Loucy (cell line): ENCODE results near the gene THEMIS2.

Experiments used
- H2AFZ ChIP-seq: fragments of 200-600 bp; sonication (generic); 2 replicates; pipeline ENCODE4 v1.6.0; 2016; ENCODE audit warnings: antibody characterized with exemption, mild to moderate bottlenecking, low read length, moderate library complexity
- H3F3A ChIP-seq: fragments of 200-600 bp; 2 replicates; pipeline ENCODE4 v1.6.0; 2016; ENCODE audit warnings: antibody characterized with exemption, low read depth, mild to moderate bottlenecking
- H3K27me3 ChIP-seq: fragments of 200-600 bp; sonication (generic); 2 replicates; pipeline ENCODE4 v1.6.1; 2014; ENCODE audit warnings: low read length, mild to moderate bottlenecking; ENCODE audit not compliant: insufficient read depth, poor library complexity, severe bottlenecking
- H3K36me3 ChIP-seq: fragments of 200-600 bp; sonication (generic); 2 replicates; pipeline ENCODE4 v1.6.1; 2016; ENCODE audit warnings: low read length; ENCODE audit not compliant: insufficient read depth
- H3K4me1 ChIP-seq: fragments of 200-600 bp; sonication (generic); 2 replicates; pipeline ENCODE4 v1.5.1; 2014; ENCODE audit warnings: low read length, mild to moderate bottlenecking; ENCODE audit not compliant: insufficient read depth, poor library complexity, severe bottlenecking
- H3K4me2 ChIP-seq: fragments of 200-600 bp; sonication (generic); 2 replicates; pipeline ENCODE4 v1.6.0; 2014; ENCODE audit warnings: antibody characterized with exemption, low read length, low read depth, mild to moderate bottlenecking; ENCODE audit not compliant: poor library complexity, severe bottlenecking
- H3K4me3 ChIP-seq: fragments of 200-600 bp; sonication (generic); 2 replicates; pipeline ENCODE4 v1.5.1; 2014; ENCODE audit warnings: low read length, mild to moderate bottlenecking, mixed read lengths; ENCODE audit not compliant: poor library complexity, severe bottlenecking
- H3K79me2 ChIP-seq: fragments of 200-600 bp; sonication (generic); 2 replicates; pipeline ENCODE4 v1.6.1; 2014; ENCODE audit warnings: low read length; ENCODE audit not compliant: insufficient read depth
- H3K9ac ChIP-seq: fragments of 200-600 bp; sonication (generic); 2 replicates; pipeline ENCODE4 v1.6.0; 2014; ENCODE audit warnings: mild to moderate bottlenecking, low read depth, low read length, moderate library complexity; ENCODE audit not compliant: poor library complexity, severe bottlenecking
- H3K9me2 ChIP-seq: fragments of 200-600 bp; sonication (generic); replicated peaks from 2 replicates; pipeline ENCODE4 v1.6.1; 2016; ENCODE audit warnings: low read depth, low read length, mixed read lengths
- H3K9me3 ChIP-seq: fragments of 200-600 bp; sonication (generic); 2 replicates; pipeline ENCODE4 v1.6.1; 2014; ENCODE audit warnings: mild to moderate bottlenecking, antibody characterized with exemption, low read length, low read depth; ENCODE audit not compliant: insufficient read depth
- H4K20me1 ChIP-seq: fragments of 200-600 bp; sonication (generic); 2 replicates; pipeline ENCODE4 v1.6.0; 2014; ENCODE audit warnings: antibody characterized with exemption, low read length, mild to moderate bottlenecking; ENCODE audit not compliant: insufficient read depth, poor library complexity, severe bottlenecking
- CTCF ChIP-seq: fragments of 200-600 bp; sonication (generic); conservative IDR thresholded peaks from 2 replicates; pipeline ENCODE4 v1.5.1; 2014; ENCODE audit warnings: mild to moderate bottlenecking, antibody characterized with exemption, low read length
- EZH2phosphoT487 ChIP-seq: fragments of 200-600 bp; IDR thresholded peaks from 2 replicates; pipeline ENCODE4 v1.6.1; 2018; ENCODE audit warnings: antibody characterized with exemption, mild to moderate bottlenecking, moderate library complexity, borderline replicate concordance

The THEMIS2 gene

GRCh38 chr1:27830621-27831440 lies 41.5 kb upstream of the THEMIS2 start, which contains the start of gene PPP1R8:
PPP1R8 (plus strand) TSS chr1:27830782; CDS start chr1:27830836, 54 bp downstream.
- H3K9me2 ChIP-seq: no peaks in the 10 kb centered on the region
- H3K36me3 ChIP-seq: no peaks in the 10 kb centered on the region
- H3K9ac ChIP-seq: peak within 1 kb of the TSS; percentile 94
- TF ChIP-seq EZH2phosphoT487 (no peak), CTCF (no peak)
- no peaks in the 10 kb centered on the region for H3K27me3 ChIP-seq
- no peaks in the 10 kb centered on the region for H3K9me3 ChIP-seq
- peaks cover 52% of the 10 kb centered on the region for H3K79me2 ChIP-seq
- peak within 1 kb of the TSS; percentile 96 for H3K4me3 ChIP-seq
- H3K4me1 ChIP-seq: peaks cover 40% of the 10 kb centered on the region
- H4K20me1 ChIP-seq: peaks cover 35% of the 10 kb centered on the region
- H2AFZ ChIP-seq: peak within 1 kb of the TSS; percentile 93
- peaks cover 4% of the 10 kb centered on the region; the same call in 1 of the 2 replicates for H3F3A ChIP-seq
- peak within 1 kb of the TSS; percentile 90 for H3K4me2 ChIP-seq

GRCh38 chr1:27831568-27832410 lies 40.6 kb upstream of the THEMIS2 start:
- TF ChIP-seq CTCF (no peak), EZH2phosphoT487 (no peak)
- H3K27me3 ChIP-seq: no peaks in the 10 kb centered on the region
- H3K9ac ChIP-seq: peak overlapping the region; percentile 94
- no peaks in the 10 kb centered on the region for H3K9me3 ChIP-seq
- H2AFZ ChIP-seq: no peak overlapping the region
- H3K79me2 ChIP-seq: peaks cover 60% of the 10 kb centered on the region
- peak overlapping the region; percentile 96 for H3K4me3 ChIP-seq
- H4K20me1 ChIP-seq: peaks cover 35% of the 10 kb centered on the region
- H3K4me2 ChIP-seq: peak overlapping the region; percentile 90
- H3K9me2 ChIP-seq: no peaks in the 10 kb centered on the region
- H3K4me1 ChIP-seq: peaks cover 40% of the 10 kb centered on the region
- peaks cover 4% of the 10 kb centered on the region; the same call in 1 of the 2 replicates for H3F3A ChIP-seq
- H3K36me3 ChIP-seq: no peaks in the 10 kb centered on the region; the same call in 1 of the 2 replicates

- no peak overlapping the region for H2AFZ ChIP-seq
- H3K36me3 ChIP-seq: no peaks in the 10 kb centered on the region; the same call in 1 of the 2 replicates
- peaks cover 35% of the 10 kb centered on the region for H4K20me1 ChIP-seq
- H3K27me3 ChIP-seq: no peaks in the 10 kb centered on the region
- TF ChIP-seq EZH2phosphoT487: no peak
- TF ChIP-seq CTCF: no peak
- peak overlapping the region; percentile 96 for H3K4me3 ChIP-seq
- H3F3A ChIP-seq: peaks cover 4% of the 10 kb centered on the region; the same call in 1 of the 2 replicates
- H3K4me2 ChIP-seq: peak overlapping the region; percentile 90
- H3K79me2 ChIP-seq: peaks cover 69% of the 10 kb centered on the region
- H3K9me2 ChIP-seq: no peaks in the 10 kb centered on the region
- peaks cover 40% of the 10 kb centered on the region for H3K4me1 ChIP-seq
- no peaks in the 10 kb centered on the region for H3K9me3 ChIP-seq
- H3K9ac ChIP-seq: peak overlapping the region; percentile 94
Observed at GRCh38 chr1:27832762-27833161, 39.6 kb upstream of the THEMIS2 start.
